ENCODE results near the gene ACTL10. TPM values are rescaled to one million over a fixed set of nuclear protein-coding genes. Genes with fewer than 3 reads are reported as not detected.
A peak's percentile ranks its signal among the peaks of the same experiment; 100 is the strongest.

ACTL10 gene
- polyA plus RNA-seq, 2 of the 4 experiments (the other 2 are of a cell fraction): not detected

DNA sequence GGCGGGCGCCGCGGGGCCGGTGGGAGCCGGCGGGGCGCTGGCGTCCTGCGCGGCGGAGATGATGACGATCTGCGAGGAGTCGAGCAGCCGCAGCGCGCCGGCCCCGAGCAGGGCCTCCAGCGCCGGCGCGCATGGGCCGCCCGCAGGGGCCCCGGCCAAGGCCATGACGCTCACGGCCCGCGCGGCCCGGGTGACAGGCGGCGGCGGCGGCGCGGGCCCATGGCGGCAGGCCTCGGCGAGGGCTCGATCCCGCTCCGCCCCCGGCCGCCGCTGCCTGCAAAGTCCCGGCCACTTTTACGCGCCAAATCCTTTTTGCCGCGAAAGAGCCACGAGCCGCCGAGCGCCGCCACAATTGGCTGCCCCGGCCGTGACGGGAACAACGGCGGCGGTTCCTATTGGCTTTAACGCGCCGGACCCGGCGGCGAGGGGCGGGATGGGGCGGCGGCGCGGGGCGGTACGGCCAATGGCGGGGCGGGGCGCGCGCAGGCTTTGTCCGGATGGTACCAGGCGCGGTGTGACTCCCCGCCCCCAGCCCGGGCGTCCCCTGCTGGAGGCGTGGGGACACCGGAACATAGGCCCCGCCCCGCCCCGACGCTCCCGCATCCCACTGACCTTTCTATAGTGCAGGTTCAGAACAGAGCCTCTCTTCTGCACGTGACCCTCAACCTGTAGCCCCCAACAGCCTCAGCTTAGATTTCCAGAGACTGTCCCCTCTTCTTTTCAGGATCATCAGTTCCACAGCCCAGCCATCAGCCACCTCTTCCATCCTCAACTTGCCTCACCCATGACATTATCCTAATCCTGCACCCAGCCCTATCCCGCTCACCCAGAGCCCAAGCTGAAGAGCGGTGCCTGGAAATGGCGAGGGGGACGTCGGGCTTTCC is 19.6 kb downstream of the ACTL10 start, which contains the start of gene E2F1 (continued):
- TF ChIP-seq, protein P1, sequence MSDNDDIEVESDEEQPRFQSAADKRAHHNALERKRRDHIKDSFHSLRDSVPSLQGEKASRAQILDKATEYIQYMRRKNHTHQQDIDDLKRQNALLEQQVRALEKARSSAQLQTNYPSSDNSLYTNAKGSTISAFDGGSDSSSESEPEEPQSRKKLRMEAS (IDR thresholded peaks at IDR 0.05): peak; percentile 91
- TF ChIP-seq JUN (IDR thresholded peaks at IDR 0.05) (peak in 1 of 2 experiments; percentile 60; a peak in 1 of 5 replicates), SMC3 (IDR thresholded peaks at IDR 0.05) (no peak), NPAS2 (CRISPR knock-in tag; IDR thresholded peaks at IDR 0.05; ENCODE audit: borderline replicate concordance) (no peak)
- TF ChIP-seq, protein P2, sequence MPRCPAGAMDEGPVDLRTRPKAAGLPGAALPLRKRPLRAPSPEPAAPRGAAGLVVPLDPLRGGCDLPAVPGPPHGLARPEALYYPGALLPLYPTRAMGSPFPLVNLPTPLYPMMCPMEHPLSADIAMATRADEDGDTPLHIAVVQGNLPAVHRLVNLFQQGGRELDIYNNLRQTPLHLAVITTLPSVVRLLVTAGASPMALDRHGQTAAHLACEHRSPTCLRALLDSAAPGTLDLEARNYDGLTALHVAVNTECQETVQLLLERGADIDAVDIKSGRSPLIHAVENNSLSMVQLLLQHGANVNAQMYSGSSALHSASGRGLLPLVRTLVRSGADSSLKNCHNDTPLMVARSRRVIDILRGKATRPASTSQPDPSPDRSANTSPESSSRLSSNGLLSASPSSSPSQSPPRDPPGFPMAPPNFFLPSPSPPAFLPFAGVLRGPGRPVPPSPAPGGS (IDR thresholded peaks at IDR 0.05): 0 out of 3 replicates have a peak, but pooled peaks have one; percentile 47
- TF ChIP-seq, protein P3, sequence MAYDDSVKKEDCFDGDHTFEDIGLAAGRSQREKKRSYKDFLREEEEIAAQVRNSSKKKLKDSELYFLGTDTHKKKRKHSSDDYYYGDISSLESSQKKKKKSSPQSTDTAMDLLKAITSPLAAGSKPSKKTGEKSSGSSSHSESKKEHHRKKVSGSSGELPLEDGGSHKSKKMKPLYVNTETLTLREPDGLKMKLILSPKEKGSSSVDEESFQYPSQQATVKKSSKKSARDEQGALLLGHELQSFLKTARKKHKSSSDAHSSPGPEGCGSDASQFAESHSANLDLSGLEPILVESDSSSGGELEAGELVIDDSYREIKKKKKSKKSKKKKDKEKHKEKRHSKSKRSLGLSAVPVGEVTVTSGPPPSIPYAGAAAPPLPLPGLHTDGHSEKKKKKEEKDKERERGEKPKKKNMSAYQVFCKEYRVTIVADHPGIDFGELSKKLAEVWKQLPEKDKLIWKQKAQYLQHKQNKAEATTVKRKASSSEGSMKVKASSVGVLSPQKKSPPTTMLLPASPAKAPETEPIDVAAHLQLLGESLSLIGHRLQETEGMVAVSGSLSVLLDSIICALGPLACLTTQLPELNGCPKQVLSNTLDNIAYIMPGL (CRISPR knock-in tag; IDR thresholded peaks at IDR 0.05; ENCODE audit: borderline replicate concordance): no peak

DNA sequence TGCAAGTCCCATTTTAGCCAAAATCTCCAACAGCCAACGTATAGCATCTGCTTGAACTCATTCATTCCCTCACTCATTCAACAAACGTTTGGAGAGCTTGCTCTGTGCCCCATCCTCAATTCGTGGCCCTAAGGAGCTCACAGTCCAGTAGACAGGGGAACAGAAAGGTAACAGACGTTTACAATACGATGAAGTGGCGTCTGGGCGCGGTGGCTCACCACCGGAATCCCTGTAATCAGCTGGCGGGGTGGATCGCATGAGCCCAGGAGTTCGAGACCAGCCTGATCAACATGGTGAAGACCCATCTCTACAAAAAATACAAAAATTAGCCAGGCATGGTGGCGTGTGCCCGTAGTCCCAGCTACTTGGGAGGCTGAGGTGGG is 20.2 kb downstream of the ACTL10 start:
- CTCF ChIA-PET: interaction anchor here (0.8 to 1.3 kb wide), 5 partner anchors 18 to 382 kb away, joined by 3 to 4 read pairs (median 3); partner anchors contain the start of genes ACTL10 and ZNF341
- H3K4me1 ChIP-seq: peaks cover 24% of the 10 kb centered on the region
- H3K4me2 ChIP-seq: peak overlapping the region; percentile 81
- POLR2A ChIA-PET: interaction anchor here (1.3 kb wide), 1 partner anchor 23 kb away, joined by 3 read pairs; no protein-coding TSS in a partner anchor
- FAIRE-seq (no peak), DNase-seq (ENCODE audit: low read depth in 1 of 2, low spot score in 1 of 2) (no peak), ATAC-seq (no peak)
- peak overlapping the region; percentile 60 to 77 for H3K27ac ChIP-seq
- WGBS (ENCODE audit: missing lambda C conversion rate): 80% methylated on average over 14 of the region's 14 CpGs
- TF ChIP-seq RAD21 (conservative IDR thresholded peaks at IDR 0.05 in 1 of 2, IDR thresholded peaks at IDR 0.05 in 1 of 2) (no peak), HOXA7 (CRISPR knock-in tag; IDR thresholded peaks at IDR 0.05) (no peak), JUNB (IDR thresholded peaks at IDR 0.05) (no peak), RFX5 (IDR thresholded peaks at IDR 0.05) (no peak), HOXB13 (CRISPR knock-in tag; IDR thresholded peaks at IDR 0.05; ENCODE audit: low read depth) (no peak), NR3C1 (IDR thresholded peaks at IDR 0.05) (no peak), FOXS1 (CRISPR knock-in tag; IDR thresholded peaks at IDR 0.05) (no peak), ZC3H11A (IDR thresholded peaks at IDR 0.05) (no peak)
- TF ChIP-seq, protein P1 (IDR thresholded peaks at IDR 0.05): no peak
- TF ChIP-seq, protein P4, sequence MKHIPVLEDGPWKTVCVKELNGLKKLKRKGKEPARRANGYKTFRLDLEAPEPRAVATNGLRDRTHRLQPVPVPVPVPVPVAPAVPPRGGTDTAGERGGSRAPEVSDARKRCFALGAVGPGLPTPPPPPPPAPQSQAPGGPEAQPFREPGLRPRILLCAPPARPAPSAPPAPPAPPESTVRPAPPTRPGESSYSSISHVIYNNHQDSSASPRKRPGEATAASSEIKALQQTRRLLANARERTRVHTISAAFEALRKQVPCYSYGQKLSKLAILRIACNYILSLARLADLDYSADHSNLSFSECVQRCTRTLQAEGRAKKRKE (CRISPR knock-in tag; IDR thresholded peaks at IDR 0.05; ENCODE audit: low read depth): no peak
- peak overlapping the region; percentile 36 for H3K4me3 ChIP-seq
- H3K9me3 ChIP-seq: no peaks in the 10 kb centered on the region

DNA sequence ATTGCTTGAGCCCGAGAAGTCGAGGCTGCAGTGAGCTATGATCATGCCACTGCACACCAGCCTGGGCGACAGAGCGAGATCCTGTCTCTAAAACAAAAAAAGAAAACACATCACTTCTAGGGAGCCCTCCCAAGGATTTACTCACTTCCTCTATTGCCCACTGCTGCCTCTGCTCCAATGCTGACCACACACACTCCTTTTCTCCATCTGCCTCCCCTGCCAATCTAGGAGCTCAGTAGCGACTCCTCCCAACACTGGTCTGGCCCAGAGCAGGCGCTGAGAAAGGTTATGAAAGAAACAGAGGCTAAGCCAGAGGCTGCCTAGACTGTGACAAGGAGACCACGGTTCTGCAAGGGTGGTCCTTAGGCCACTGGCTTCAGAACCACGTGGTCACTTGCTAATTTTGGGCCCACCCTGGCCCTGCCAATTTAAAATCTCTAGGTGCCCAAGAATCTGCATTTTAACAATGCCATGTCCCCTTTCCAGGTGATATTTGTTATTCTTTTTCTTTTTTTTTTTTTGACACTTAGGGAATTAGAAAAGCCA is 20.7 kb downstream of the ACTL10 start:
- CTCF ChIA-PET: interaction anchor here (0.8 to 1.3 kb wide), 7 partner anchors 9 to 382 kb away, joined by 3 to 4 read pairs (median 3); partner anchors contain the start of genes ACTL10 and ZNF341
- WGBS (ENCODE audit: missing lambda C conversion rate): 84% methylated on average over 8 of the region's 8 CpGs
- no peak overlapping the region for H3K4me3 ChIP-seq
- TF ChIP-seq BHLHE40 (IDR thresholded peaks at IDR 0.05; ENCODE audit: low read depth, low read length): no peak
- TF ChIP-seq SMC3 (IDR thresholded peaks at IDR 0.05): no peak
- TF ChIP-seq, protein P5, sequence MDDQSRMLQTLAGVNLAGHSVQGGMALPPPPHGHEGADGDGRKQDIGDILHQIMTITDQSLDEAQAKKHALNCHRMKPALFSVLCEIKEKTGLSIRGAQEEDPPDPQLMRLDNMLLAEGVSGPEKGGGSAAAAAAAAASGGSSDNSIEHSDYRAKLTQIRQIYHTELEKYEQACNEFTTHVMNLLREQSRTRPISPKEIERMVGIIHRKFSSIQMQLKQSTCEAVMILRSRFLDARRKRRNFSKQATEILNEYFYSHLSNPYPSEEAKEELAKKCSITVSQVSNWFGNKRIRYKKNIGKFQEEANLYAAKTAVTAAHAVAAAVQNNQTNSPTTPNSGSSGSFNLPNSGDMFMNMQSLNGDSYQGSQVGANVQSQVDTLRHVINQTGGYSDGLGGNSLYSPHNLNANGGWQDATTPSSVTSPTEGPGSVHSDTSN (IDR thresholded peaks at IDR 0.05): no peak
- TF ChIP-seq CBX8 (IDR thresholded peaks at IDR 0.05): no peak
- TF ChIP-seq HDAC2 (IDR thresholded peaks at IDR 0.05): no peak
- TF ChIP-seq GATA3 (IDR thresholded peaks at IDR 0.05; ENCODE audit: borderline replicate concordance): no peak
- TF ChIP-seq KDM5A (IDR thresholded peaks at IDR 0.05): no peak
- TF ChIP-seq MAFK (IDR thresholded peaks at IDR 0.05; ENCODE audit: partially characterized antibody): no peak
- TF ChIP-seq HOXA7 (CRISPR knock-in tag; IDR thresholded peaks at IDR 0.05): no peak
- no peak overlapping the region for H3K27ac ChIP-seq
- H3K9me3 ChIP-seq: no peaks in the 10 kb centered on the region
- POLR2A ChIA-PET: interaction anchor here (1.3 kb wide), 1 partner anchor 24 kb away, joined by 3 read pairs; no protein-coding TSS in a partner anchor
- peaks cover 23% of the 10 kb centered on the region for H3K4me1 ChIP-seq
- H3K4me2 ChIP-seq: no peak overlapping the region
- no peak for ATAC-seq
- DNase-seq (ENCODE audit: low read depth in 1 of 2, low spot score in 1 of 2): no peak
- no peak for FAIRE-seq

Data from A549 (cell line).